Measurements from ENCODE around the gene FBXW7. TPM values are rescaled to one million over a fixed set of nuclear protein-coding genes. Genes with fewer than 3 reads are reported as not detected.
A peak's percentile ranks its signal among the peaks of the same experiment; 100 is the strongest.

Gene FBXW7
- total RNA-seq, 1 experiment from 2014 or later, result 23.0 TPM

- TF ChIP-seq MAX (IDR thresholded peaks at IDR 0.05), result peak; percentile 57
- TF ChIP-seq REST (IDR thresholded peaks at IDR 0.05; ENCODE audit: low read depth), result no peak
- TF ChIP-seq TCF7L2 (IDR thresholded peaks at IDR 0.05; ENCODE audit: borderline replicate concordance, extremely low read depth, insufficient read depth, insufficient read length), result no peak
- 0 out of 2 replicates have a peak, but pooled peaks have one; percentile 2 for TF ChIP-seq RAD21 (IDR thresholded peaks at IDR 0.05; ENCODE audit: low read depth)
These were observed 183.2 kb downstream of the FBXW7 start (continued) for GRCh38 chr4:152352622-152353116.

- H3K9me3 ChIP-seq (ENCODE audit: control insufficient read depth in 1 of 2, insufficient read depth in 1 of 2, low read depth in 1 of 2, low read length in 2 of 2), result no peaks in the 10 kb centered on the region
- DNase-seq (ENCODE audit: low read depth, low spot score), result no peak
- H3K36me3 ChIP-seq (ENCODE audit: control insufficient read depth in 1 of 2, insufficient read depth in 2 of 2, low read length in 2 of 2), result no peaks in the 10 kb centered on the region
- CTCF ChIA-PET, result no interaction called here
- H3K27ac ChIP-seq (ENCODE audit: low read depth, low read length), result peak overlapping the region; percentile 25; the same call in 1 of the 2 replicates
- TSS peak; percentile 52 for BruUV-seq (replicated peaks)
- no peaks in the 10 kb centered on the region for H4K20me1 ChIP-seq (ENCODE audit: insufficient read depth)
- peaks cover 10 to 26% of the 10 kb centered on the region in 2 experiments for H3K4me1 ChIP-seq (ENCODE audit: control insufficient read depth in 1 of 2, insufficient read depth in 2 of 2, low read length in 2 of 2)
- peak overlapping the region; percentile 43 for H3K9ac ChIP-seq (ENCODE audit: low read length)
- H3K9me2 ChIP-seq (ENCODE audit: insufficient read depth), result no peaks in the 10 kb centered on the region
- RAD21 ChIA-PET (ENCODE audit: low non-redundant PET in 1 of 2, low total read pairs in 2 of 2, uncharacterized antibody in 2 of 2, unreplicated experiment in 2 of 2), result no interaction called here
- H2AFZ ChIP-seq (ENCODE audit: low read depth, low read length, poor library complexity, severe bottlenecking), result no peak overlapping the region
- peaks cover 23% of the 10 kb centered on the region for H3K79me2 ChIP-seq (ENCODE audit: insufficient read depth, low read length)
- H3K4me2 ChIP-seq (ENCODE audit: low read length), result peak overlapping the region; percentile 79
- H3K4me3 ChIP-seq (replicated peaks in 1 of 2; ENCODE audit: low read depth in 1 of 2, low read length in 2 of 2), result peak overlapping the region; percentile 33 to 53
- TF ChIP-seq POLR2AphosphoS5 (IDR thresholded peaks at IDR 0.05; ENCODE audit: low read depth, low read length) (no peak), RAD21 (IDR thresholded peaks at IDR 0.05; ENCODE audit: low read depth) (no peak), ELF1 (IDR thresholded peaks at IDR 0.05; ENCODE audit: borderline replicate concordance, low read depth) (no peak), EGR1 (IDR thresholded peaks at IDR 0.05; ENCODE audit: low read depth) (no peak), REST (IDR thresholded peaks at IDR 0.05; ENCODE audit: low read depth) (no peak), ZFX (IDR thresholded peaks at IDR 0.05) (no peak), CEBPB (IDR thresholded peaks at IDR 0.05; ENCODE audit: low read depth) (no peak), SRF (IDR thresholded peaks at IDR 0.05; ENCODE audit: low read depth) (no peak), TCF7L2 (IDR thresholded peaks at IDR 0.05; ENCODE audit: borderline replicate concordance, extremely low read depth, insufficient read depth, insufficient read length) (no peak), MAX (IDR thresholded peaks at IDR 0.05) (no peak), ZBTB33 (IDR thresholded peaks at IDR 0.05; ENCODE audit: extremely low read depth, insufficient replicate concordance, low read length) (no peak), POLR2A (IDR thresholded peaks at IDR 0.05; ENCODE audit: borderline replicate concordance, extremely low read depth, insufficient read depth, insufficient read length) (no peak), CBX3 (IDR thresholded peaks at IDR 0.05; ENCODE audit: low read depth) (no peak)
- no peaks in the 10 kb centered on the region for H3K27me3 ChIP-seq (ENCODE audit: insufficient read depth, low read length)
- intact Hi-C loops (cut with micrococcal nuclease), result no loop called here
- POLR2A ChIA-PET, result no interaction called here
- no peak; the same call in 1 of the 2 replicates for ATAC-seq
These were observed 183.7 kb downstream of the FBXW7 start for GRCh38 chr4:152352215-152352614.

Measured in HCT116 (cell line).